ENCODE data around the gene ADSL.

ADSL gene

DNA sequence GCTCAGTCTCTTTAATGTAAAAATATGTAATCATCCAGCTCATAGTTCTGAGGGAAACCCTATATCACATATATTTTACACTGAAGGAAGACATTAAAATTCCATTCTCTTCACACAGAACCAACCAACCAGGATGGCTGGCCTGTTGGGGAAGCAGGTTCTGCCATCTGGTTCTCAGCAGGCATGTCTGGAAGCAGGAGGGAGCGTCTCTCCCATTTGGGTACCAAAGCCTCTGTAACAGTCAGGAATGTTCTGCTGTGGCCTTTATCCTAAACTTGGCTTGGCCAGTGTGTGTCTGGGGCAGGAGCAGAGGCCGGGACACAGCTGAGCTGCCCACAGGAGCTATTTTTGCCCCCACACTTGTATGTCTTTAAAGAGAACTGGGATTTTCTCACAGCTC is 53.3 kb downstream of the ADSL start:
- TF ChIP-seq, protein P1, sequence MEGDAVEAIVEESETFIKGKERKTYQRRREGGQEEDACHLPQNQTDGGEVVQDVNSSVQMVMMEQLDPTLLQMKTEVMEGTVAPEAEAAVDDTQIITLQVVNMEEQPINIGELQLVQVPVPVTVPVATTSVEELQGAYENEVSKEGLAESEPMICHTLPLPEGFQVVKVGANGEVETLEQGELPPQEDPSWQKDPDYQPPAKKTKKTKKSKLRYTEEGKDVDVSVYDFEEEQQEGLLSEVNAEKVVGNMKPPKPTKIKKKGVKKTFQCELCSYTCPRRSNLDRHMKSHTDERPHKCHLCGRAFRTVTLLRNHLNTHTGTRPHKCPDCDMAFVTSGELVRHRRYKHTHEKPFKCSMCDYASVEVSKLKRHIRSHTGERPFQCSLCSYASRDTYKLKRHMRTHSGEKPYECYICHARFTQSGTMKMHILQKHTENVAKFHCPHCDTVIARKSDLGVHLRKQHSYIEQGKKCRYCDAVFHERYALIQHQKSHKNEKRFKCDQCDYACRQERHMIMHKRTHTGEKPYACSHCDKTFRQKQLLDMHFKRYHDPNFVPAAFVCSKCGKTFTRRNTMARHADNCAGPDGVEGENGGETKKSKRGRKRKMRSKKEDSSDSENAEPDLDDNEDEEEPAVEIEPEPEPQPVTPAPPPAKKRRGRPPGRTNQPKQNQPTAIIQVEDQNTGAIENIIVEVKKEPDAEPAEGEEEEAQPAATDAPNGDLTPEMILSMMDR (IDR thresholded peaks at IDR 0.05; ENCODE audit: extremely low read depth, insufficient read depth, missing control alignments): no peak
- in situ Hi-C loops (cut with MboI; ENCODE audit: low pct_unique_long_range_greater_than_20kb, low sequenced_read_pairs, unreplicated experiment): no loop called here
- DNase-seq (ENCODE audit: low spot score): no peak

DNA sequence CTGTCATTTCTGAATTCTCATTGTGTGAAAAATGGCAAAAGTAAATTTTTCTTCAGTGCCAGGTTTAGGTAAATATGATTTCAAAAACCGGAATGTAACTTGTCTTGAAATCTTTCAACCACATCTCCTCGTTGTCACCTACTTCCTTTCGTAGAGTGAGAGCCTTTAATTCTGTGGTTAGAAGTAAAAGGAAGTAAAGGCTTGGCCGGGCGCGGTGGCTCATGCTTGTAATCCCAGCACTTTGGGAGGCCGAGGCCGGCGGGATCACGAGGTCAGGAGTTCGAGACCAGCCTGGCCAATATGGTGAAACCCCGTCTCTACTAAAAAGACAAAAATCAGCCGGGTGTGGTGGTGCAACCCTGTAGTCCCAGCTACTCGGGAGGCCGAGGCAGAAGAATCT is 53.9 kb downstream of the ADSL start:
- peak; percentile 62 for DNase-seq (ENCODE audit: low spot score)
- in situ Hi-C loops (cut with MboI; ENCODE audit: low pct_unique_long_range_greater_than_20kb, low sequenced_read_pairs, unreplicated experiment): no loop called here
- TF ChIP-seq, protein P1 (IDR thresholded peaks at IDR 0.05; ENCODE audit: extremely low read depth, insufficient read depth, missing control alignments): no peak

DNA sequence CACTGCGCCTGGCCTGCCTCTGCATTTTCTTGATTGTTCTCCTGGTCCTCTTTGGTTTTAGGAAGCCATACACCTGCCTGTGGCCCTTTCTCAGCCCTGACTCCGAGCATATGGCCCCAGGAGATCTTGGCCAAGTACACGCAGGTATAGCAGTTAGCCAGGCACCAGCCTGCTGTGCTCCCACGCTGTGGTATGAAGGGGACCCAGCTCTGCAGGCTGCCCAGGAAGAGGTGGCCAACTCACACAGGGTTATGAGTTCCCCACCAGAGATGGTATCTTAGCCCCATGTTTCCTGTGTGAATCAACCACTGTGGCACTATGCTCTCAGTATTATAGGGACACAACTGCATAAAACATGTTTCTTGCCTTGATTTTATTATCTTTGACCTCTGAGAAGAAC is 55.2 kb downstream of the ADSL start:
- in situ Hi-C loops (cut with MboI; ENCODE audit: low pct_unique_long_range_greater_than_20kb, low sequenced_read_pairs, unreplicated experiment): no loop called here
- TF ChIP-seq, protein P1 (IDR thresholded peaks at IDR 0.05; ENCODE audit: extremely low read depth, insufficient read depth, missing control alignments): no peak
- no peak for DNase-seq (ENCODE audit: low spot score)

DNA sequence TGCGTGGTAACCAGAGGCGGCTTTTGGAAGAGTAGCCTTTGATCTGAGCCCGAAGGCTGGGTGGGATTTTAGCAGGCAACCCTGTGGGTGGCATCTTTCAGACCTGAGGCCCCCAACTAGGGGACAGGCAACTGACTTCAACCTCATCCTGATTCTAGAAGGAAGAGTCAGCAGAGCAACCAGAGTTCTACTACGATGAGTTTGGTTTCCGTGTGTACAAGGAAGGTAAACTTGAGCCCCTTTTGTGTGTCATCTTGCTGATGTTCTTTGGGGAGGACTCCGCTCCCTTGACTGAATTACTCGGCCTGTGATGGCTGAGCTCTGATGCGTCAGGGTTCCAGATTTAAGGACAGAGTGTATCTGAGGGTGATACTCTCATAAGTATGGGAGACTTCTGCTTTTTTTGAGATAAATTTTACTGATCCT is 55.7 kb downstream of the ADSL start:
- in situ Hi-C loops (cut with MboI; ENCODE audit: low pct_unique_long_range_greater_than_20kb, low sequenced_read_pairs, unreplicated experiment): no loop called here
- TF ChIP-seq, protein P1 (IDR thresholded peaks at IDR 0.05; ENCODE audit: extremely low read depth, insufficient read depth, missing control alignments): no peak
- DNase-seq (ENCODE audit: low spot score): no peak

DNA sequence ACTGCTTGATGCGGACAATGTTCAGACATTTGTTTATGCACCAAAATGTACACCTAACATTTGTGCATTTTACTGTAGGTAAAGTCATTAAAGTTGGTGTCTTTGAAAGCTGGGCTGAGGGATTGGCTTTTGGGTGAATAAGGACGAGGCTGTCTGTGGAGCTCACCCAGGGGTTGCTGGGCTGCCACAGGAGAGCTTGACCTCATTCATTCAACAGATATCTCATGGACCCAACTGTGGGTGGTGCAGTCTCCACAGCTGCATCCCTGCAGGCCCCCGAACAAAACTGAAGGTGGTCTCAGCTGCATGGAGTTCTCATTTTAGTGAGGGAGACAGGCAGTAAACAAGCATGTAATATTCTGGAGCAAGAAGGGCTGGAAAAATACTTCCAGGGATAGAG is 56.8 kb downstream of the ADSL start:
- DNase-seq (ENCODE audit: low spot score): no peak
- TF ChIP-seq, protein P1 (IDR thresholded peaks at IDR 0.05; ENCODE audit: extremely low read depth, insufficient read depth, missing control alignments): no peak
- in situ Hi-C loops (cut with MboI; ENCODE audit: low pct_unique_long_range_greater_than_20kb, low sequenced_read_pairs, unreplicated experiment): no loop called here

DNA sequence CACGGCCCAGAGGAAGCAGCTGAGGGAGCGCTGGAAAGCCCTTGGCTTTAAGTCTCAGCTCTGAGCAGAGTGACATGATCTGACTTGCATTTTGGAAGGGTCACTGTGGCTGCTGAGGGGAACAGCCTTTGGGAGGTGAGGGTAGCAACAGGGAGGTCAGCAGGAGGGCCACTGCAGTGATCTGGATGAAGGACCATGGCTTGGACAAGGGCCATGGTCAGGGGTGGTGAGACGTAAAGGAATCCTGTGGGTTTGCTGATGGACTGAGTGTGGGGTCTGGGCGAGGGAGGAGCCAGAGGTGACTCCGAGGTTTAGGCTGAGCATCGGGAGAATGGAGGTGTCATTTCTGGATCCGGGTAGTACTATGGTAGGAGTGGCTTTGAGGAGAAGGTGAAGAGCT is 57.4 kb downstream of the ADSL start:
- no peak for DNase-seq (ENCODE audit: low spot score)
- in situ Hi-C loops (cut with MboI; ENCODE audit: low pct_unique_long_range_greater_than_20kb, low sequenced_read_pairs, unreplicated experiment): no loop called here

More for the DNA sequence above, 57.4 kb downstream of the ADSL start:
- TF ChIP-seq, protein P1 (IDR thresholded peaks at IDR 0.05; ENCODE audit: extremely low read depth, insufficient read depth, missing control alignments): no peak

All from GM13977 (cell line).